Neural cell (in vitro differentiated cells): Measurements from ENCODE around the gene RASGRP2. TPM values are rescaled to one million over a fixed set of nuclear protein-coding genes. Genes with fewer than 3 reads are reported as not detected.

Experiments
- H2AFZ ChIP-seq: fragments of 200-600, 300-800 bp; sonication (generic), shearing (Covaris generic); 2 replicates; pipeline ENCODE4 v1.6.0; 2014; ENCODE audit warnings: low read depth, mild to moderate bottlenecking, antibody characterized with exemption, low read length, moderate library complexity
- H3F3A ChIP-seq: fragments of 200-600 bp; shearing (Covaris generic); 2 replicates; pipeline ENCODE4 v1.6.1; 2016; ENCODE audit warnings: mild to moderate bottlenecking, moderate library complexity, mixed read lengths, antibody characterized with exemption, low read length; ENCODE audit not compliant: insufficient read depth, poor library complexity, severe bottlenecking
- H3K27ac ChIP-seq: fragments of 200-600, 300-800 bp; sonication (generic), shearing (Covaris generic); 2 replicates; pipeline ENCODE4 v1.5.1; 2014; ENCODE audit warnings: mild to moderate bottlenecking, low read length, moderate library complexity
- H3K27me3 ChIP-seq: fragments of 300-800, 200-600 bp; sonication (generic), shearing (Covaris generic); 2 replicates; pipeline ENCODE4 v1.6.0; 2014; ENCODE audit warnings: mild to moderate bottlenecking, low read depth, low read length, moderate library complexity; ENCODE audit not compliant: insufficient read depth
- H3K36me3 ChIP-seq: fragments of 300-800, 200-600 bp; sonication (generic), shearing (Covaris generic); 2 replicates; pipeline ENCODE4 v1.5.1; 2014; ENCODE audit warnings: mild to moderate bottlenecking, antibody characterized with exemption, low read length, moderate library complexity; ENCODE audit not compliant: insufficient read depth
- H3K4me2 ChIP-seq: fragments of 300-800, 200-600 bp; sonication (generic), shearing (Covaris generic); 2 replicates; pipeline ENCODE4 v1.6.0; 2014; ENCODE audit warnings: mild to moderate bottlenecking, low read length
- H3K4me3 ChIP-seq: fragments of 300-800, 200-600 bp; sonication (generic), shearing (Covaris generic); 2 replicates; pipeline ENCODE4 v1.5.1; 2014; ENCODE audit warnings: mild to moderate bottlenecking, low read length, moderate library complexity
- H3K79me2 ChIP-seq: fragments of 200-600 bp; shearing (Covaris generic); replicated peaks from 2 replicates; pipeline ENCODE4 v1.6.0; 2014; ENCODE audit warnings: mild to moderate bottlenecking, low read length, moderate library complexity; ENCODE audit not compliant: insufficient read depth
- H3K9ac ChIP-seq: fragments of 300-800, 200-600 bp; sonication (generic), shearing (Covaris generic); 2 replicates; pipeline ENCODE4 v1.6.1; 2016; ENCODE audit warnings: mild to moderate bottlenecking, low read length, mixed read lengths
- H3K9me2 ChIP-seq: fragments of 200-600 bp; shearing (Covaris generic); 2 replicates; pipeline ENCODE4 v1.6.1; 2016; ENCODE audit warnings: mild to moderate bottlenecking, low read length, mixed read lengths; ENCODE audit not compliant: insufficient read depth
- H3K9me3 ChIP-seq: fragments of 200-600, 300-800 bp; sonication (generic), shearing (Covaris generic); 2 replicates; pipeline ENCODE4 v1.6.1; 2016; ENCODE audit warnings: mild to moderate bottlenecking, mixed run types, low read length, moderate library complexity, mixed read lengths
- H4K20me1 ChIP-seq: fragments of 200-600 bp; shearing (Covaris generic); 2 replicates; pipeline ENCODE4 v1.6.1; 2016; ENCODE audit warnings: mild to moderate bottlenecking, mixed run types; ENCODE audit not compliant: insufficient read depth
- CTCF ChIP-seq: fragments of 450-650 bp; IDR thresholded peaks from 2 replicates; pipeline ENCODE4 v1.5.1; 2014; ENCODE audit warnings: antibody characterized with exemption, mild to moderate bottlenecking, moderate library complexity; ENCODE audit not compliant: poor library complexity, severe bottlenecking
- EP300 ChIP-seq: fragments of 450-650 bp; conservative IDR thresholded peaks from 2 replicates; pipeline ENCODE4 v1.6.1; 2014; ENCODE audit warnings: antibody characterized with exemption, mild to moderate bottlenecking, moderate library complexity; ENCODE audit not compliant: poor library complexity, severe bottlenecking
- EZH2 ChIP-seq: fragments of 200-600, 300-800 bp; shearing (Covaris generic), sonication (generic); IDR thresholded peaks from 2 replicates; pipeline ENCODE4 v1.6.1; 2014; ENCODE audit warnings: antibody characterized with exemption, low read length, borderline replicate concordance, mild to moderate bottlenecking; ENCODE audit not compliant: insufficient read depth, poor library complexity, severe bottlenecking
- MXI1 ChIP-seq: fragments of 450-650 bp; conservative IDR thresholded peaks from 2 replicates; pipeline ENCODE4 v1.6.1; 2014; ENCODE audit warnings: antibody characterized with exemption, mild to moderate bottlenecking; ENCODE audit not compliant: poor library complexity, severe bottlenecking
- POLR2AphosphoS5 ChIP-seq: IDR thresholded peaks from 2 replicates; pipeline ENCODE4 v1.6.1; 2012
- RAD21 ChIP-seq: fragments of 450-650 bp; conservative IDR thresholded peaks from 2 replicates; pipeline ENCODE4 v1.6.1; 2014; ENCODE audit warnings: antibody characterized with exemption, mild to moderate bottlenecking, moderate library complexity
- REST ChIP-seq: IDR thresholded peaks from 2 replicates; pipeline ENCODE4 v1.6.1; 2012; ENCODE audit warnings: borderline replicate concordance
- SMC3 ChIP-seq: fragments of 450-650 bp; conservative IDR thresholded peaks from 2 replicates; pipeline ENCODE4 v1.6.1; 2014; ENCODE audit warnings: antibody characterized with exemption, mild to moderate bottlenecking, moderate library complexity; ENCODE audit not compliant: poor library complexity
- TAF1 ChIP-seq: IDR thresholded peaks from 2 replicates; pipeline ENCODE4 v1.6.1; 2012; ENCODE audit warnings: low read depth
- polyA plus RNA-seq: library from polyadenylated mRNA; depleted of rRNA; stranded (reverse); fragments of >200 nt; gene quantifications from 2 replicates; pipeline ENCODE4 v1.2.3, GENCODE V29; 2014

RASGRP2 gene
- polyA plus RNA-seq, 1 donor from 2014 or later = 4.5 TPM

- H3K4me2 ChIP-seq = no peak overlapping the region
- no peaks in the 10 kb centered on the region for H3F3A ChIP-seq
- no peak overlapping the region for H3K4me3 ChIP-seq
- no peaks in the 10 kb centered on the region for H3K79me2 ChIP-seq
- no peak for TF ChIP-seq MXI1
- TF ChIP-seq CTCF = no peak
- no peak for TF ChIP-seq SMC3
- no peak for TF ChIP-seq REST
- no peak for TF ChIP-seq RAD21
- no peak for TF ChIP-seq POLR2AphosphoS5
- no peak for TF ChIP-seq EZH2
- TF ChIP-seq TAF1 = no peak
- no peak for TF ChIP-seq EP300
- H2AFZ ChIP-seq = no peak overlapping the region
- no peak overlapping the region for H3K27ac ChIP-seq
- H3K36me3 ChIP-seq = no peaks in the 10 kb centered on the region
- no peaks in the 10 kb centered on the region for H3K9me3 ChIP-seq
- peaks cover 7% of the 10 kb centered on the region for H3K27me3 ChIP-seq
- no peaks in the 10 kb centered on the region for H3K9me2 ChIP-seq
- H3K9ac ChIP-seq = no peak overlapping the region
- H4K20me1 ChIP-seq = no peaks in the 10 kb centered on the region
These were observed 8.2 kb downstream of the RASGRP2 start for GRCh38 chr11:64735725-64736259.

- no peaks in the 10 kb centered on the region for H3K9me2 ChIP-seq
- H2AFZ ChIP-seq = no peak overlapping the region
- no peaks in the 10 kb centered on the region for H3K79me2 ChIP-seq
- H3K27ac ChIP-seq = no peak overlapping the region
- TF ChIP-seq REST = no peak
- peaks cover under 1% of the 10 kb centered on the region for H3K27me3 ChIP-seq
- H3K4me3 ChIP-seq = no peak overlapping the region
- no peaks in the 10 kb centered on the region for H3K36me3 ChIP-seq
- no peak overlapping the region for H3K4me2 ChIP-seq
- H3K9me3 ChIP-seq = no peaks in the 10 kb centered on the region
- no peaks in the 10 kb centered on the region for H3F3A ChIP-seq
- H4K20me1 ChIP-seq = no peaks in the 10 kb centered on the region
- H3K9ac ChIP-seq = no peak overlapping the region
These were observed 8.9 kb downstream of the RASGRP2 start for GRCh38 chr11:64734811-64735724.
